Measurements from ENCODE around the gene TBX20. TPM values are rescaled to one million over a fixed set of nuclear protein-coding genes. Genes with fewer than 3 reads are reported as not detected.

The TBX20 gene
- total RNA-seq, 2 experiments from 2014 or later = not detected

DNA sequence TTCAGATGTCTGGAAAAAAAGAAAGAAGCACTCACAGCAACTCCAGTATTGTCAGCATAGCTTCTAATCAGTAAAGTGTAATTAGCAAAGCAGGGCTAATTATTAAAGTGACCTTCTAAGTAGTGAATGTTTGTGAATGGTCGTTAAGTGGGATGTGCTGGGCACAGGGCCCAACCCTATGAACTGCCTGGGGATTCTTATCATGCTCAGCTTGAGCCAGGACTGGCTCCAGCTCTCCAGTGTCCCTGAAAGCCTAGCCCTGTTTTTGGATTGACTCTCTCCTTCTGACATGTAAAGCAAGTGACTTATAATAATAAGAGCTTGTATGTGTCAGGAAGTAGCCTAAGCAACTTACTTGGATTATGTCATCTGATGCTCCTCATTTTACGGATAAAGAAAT, 9.5 kb upstream of the TBX20 start:
- H3K27me3 Mint-ChIP-seq = peaks cover 65% of the 10 kb centered on the region
- H3K9me3 Mint-ChIP-seq = no peaks in the 10 kb centered on the region
- H3K36me3 Mint-ChIP-seq (ENCODE audit: low read depth) = peaks cover under 1% of the 10 kb centered on the region
- CTCF ChIA-PET = no interaction called here
- TF ChIP-seq CTCF (IDR thresholded peaks at IDR 0.05) = no peak
- DNase-seq (no peak), ATAC-seq (no peak)
- intact Hi-C loops (cut with micrococcal nuclease) = no loop called here
- no peak overlapping the region for H3K4me3 Mint-ChIP-seq
- no peak overlapping the region for H3K27ac Mint-ChIP-seq
- peaks cover 3% of the 10 kb centered on the region for H3K4me1 Mint-ChIP-seq (ENCODE audit: low read depth)
- POLR2A ChIA-PET = no interaction called here

DNA sequence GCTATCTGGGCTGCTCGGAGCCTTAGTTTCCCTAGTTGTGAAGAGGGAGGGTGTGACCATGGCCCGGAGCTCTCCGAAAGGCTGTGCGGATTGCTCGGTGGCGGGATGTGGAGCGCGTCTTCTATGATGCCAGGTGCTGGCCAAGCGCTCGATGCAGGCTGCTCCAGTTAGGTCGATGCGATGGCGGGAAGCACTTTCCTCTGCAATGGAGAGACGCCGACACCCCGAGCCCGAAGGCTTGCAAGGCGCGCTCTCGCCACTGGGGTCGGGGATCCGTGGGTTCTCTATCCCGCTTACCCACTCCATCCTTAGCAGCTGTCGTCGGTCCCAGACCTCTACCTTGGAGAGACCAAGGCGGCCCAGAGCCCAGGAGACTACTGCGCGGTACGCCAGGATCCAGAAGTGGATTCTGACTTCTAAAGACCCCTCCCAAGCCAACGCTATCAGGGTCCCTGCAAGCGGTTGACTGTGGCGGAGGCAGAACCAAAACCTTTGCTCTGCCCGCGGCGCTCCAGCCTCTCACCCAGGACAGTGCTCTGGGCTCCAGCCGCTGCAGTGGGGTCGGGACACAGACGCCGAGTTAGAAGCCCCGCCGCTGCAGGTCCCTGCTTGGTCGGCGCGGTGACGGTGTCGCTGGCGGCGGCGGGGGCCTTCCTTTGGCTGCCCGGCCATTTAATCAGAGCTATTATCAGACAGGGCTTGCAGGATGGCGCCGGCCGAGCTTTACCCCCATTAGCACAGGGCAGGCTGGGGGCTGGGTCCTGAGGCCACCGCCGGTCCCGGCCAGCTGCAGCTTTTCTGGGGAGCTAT, 7.8 kb upstream of the TBX20 start:
- no peak for ATAC-seq
- no peak overlapping the region for H3K4me3 Mint-ChIP-seq
- H3K9me3 Mint-ChIP-seq = no peaks in the 10 kb centered on the region
- H3K27ac Mint-ChIP-seq = no peak overlapping the region
- no peak for DNase-seq
- no peak for TF ChIP-seq CTCF (IDR thresholded peaks at IDR 0.05)
- H3K27me3 Mint-ChIP-seq = peaks cover 77% of the 10 kb centered on the region
- POLR2A ChIA-PET = no interaction called here
- intact Hi-C loops (cut with micrococcal nuclease) = no loop called here
- peaks cover 4% of the 10 kb centered on the region for H3K4me1 Mint-ChIP-seq (ENCODE audit: low read depth)
- H3K36me3 Mint-ChIP-seq (ENCODE audit: low read depth) = peaks cover 2% of the 10 kb centered on the region
- CTCF ChIA-PET = no interaction called here

DNA sequence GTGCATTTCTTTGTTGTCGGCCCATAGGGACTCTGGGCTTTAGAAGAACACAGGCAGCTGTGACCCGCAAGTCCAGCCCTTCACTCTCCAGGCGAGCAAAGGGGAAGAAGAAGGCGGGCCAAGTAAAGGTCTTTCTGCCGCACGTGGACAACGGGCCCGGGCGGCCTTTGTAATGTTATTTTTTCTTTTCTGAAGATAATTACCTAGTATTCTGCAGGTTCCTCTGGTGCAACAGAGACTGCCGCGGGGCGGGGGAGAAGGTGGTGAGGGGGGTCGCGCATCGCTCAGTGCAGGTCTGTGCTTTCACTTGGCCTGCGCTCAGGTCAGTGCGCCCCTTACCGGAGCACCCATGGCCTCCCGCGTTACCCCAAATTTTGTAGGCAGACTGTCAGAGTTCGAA, 7.1 kb upstream of the TBX20 start:
- Mint-ChIP-seq H3K4me1 (ENCODE audit: low read depth) (peaks cover 4% of the 10 kb centered on the region), H3K27me3 (peaks cover 80% of the 10 kb centered on the region), H3K27ac (no peak overlapping the region), H3K4me3 (no peak overlapping the region), H3K36me3 (ENCODE audit: low read depth) (peaks cover 2% of the 10 kb centered on the region), H3K9me3 (no peaks in the 10 kb centered on the region)
- no peak for TF ChIP-seq CTCF (IDR thresholded peaks at IDR 0.05)
- DNase-seq = no peak
- POLR2A ChIA-PET = no interaction called here
- ATAC-seq = no peak
- intact Hi-C loops (cut with micrococcal nuclease) = no loop called here
- CTCF ChIA-PET = no interaction called here

- peaks cover 4% of the 10 kb centered on the region for H3K4me1 Mint-ChIP-seq (ENCODE audit: low read depth)
- H3K27ac Mint-ChIP-seq = no peak overlapping the region
- no peak for DNase-seq
- no peak for TF ChIP-seq CTCF (IDR thresholded peaks at IDR 0.05)
- intact Hi-C loops (cut with micrococcal nuclease) = no loop called here
- ChIA-PET CTCF (no interaction called here), POLR2A (no interaction called here)
- no peaks in the 10 kb centered on the region for H3K9me3 Mint-ChIP-seq
- no peak overlapping the region for H3K4me3 Mint-ChIP-seq
- ATAC-seq = no peak
- peaks cover 2% of the 10 kb centered on the region for H3K36me3 Mint-ChIP-seq (ENCODE audit: low read depth)
- peaks cover 82% of the 10 kb centered on the region for H3K27me3 Mint-ChIP-seq
These were observed 6.3 kb upstream of the TBX20 start for GRCh38 chr7:35260246-35260645.

GRCh38 chr7:35259523-35259908, 5.6 kb upstream of the TBX20 start:
- DNase-seq (no peak), ATAC-seq (no peak)
- Mint-ChIP-seq H3K4me1 (ENCODE audit: low read depth) (peaks cover 5% of the 10 kb centered on the region), H3K27ac (no peak overlapping the region), H3K4me3 (no peak overlapping the region), H3K9me3 (no peaks in the 10 kb centered on the region), H3K36me3 (ENCODE audit: low read depth) (peaks cover 4% of the 10 kb centered on the region), H3K27me3 (peaks cover 81% of the 10 kb centered on the region)
- no peak for TF ChIP-seq CTCF (IDR thresholded peaks at IDR 0.05)
- ChIA-PET POLR2A (no interaction called here), CTCF (no interaction called here)
- intact Hi-C loops (cut with micrococcal nuclease) = no loop called here

Measured in activated CD8-positive, alpha-beta T cell treated with anti-CD3 and anti-CD28 coated beads for 36 hours (primary cell).